ENCODE data around the gene GDNF.

GDNF gene

GRCh38 chr5:37846786-37847310 is 7.0 kb upstream of the GDNF start:
- DNase-seq, result peak; percentile 38

- DNase-seq, result no peak
These were observed 4.2 kb upstream of the GDNF start for GRCh38 chr5:37844009-37844408.

- DNase-seq, result peak; percentile 68
These were observed 2.2 kb upstream of the GDNF start for GRCh38 chr5:37842048-37842447.

- no peak for DNase-seq
These were observed 1.4 kb upstream of the GDNF start for GRCh38 chr5:37841203-37841602.

- peak; percentile 71 for DNase-seq
These were observed 503 bp upstream of the GDNF start for GRCh38 chr5:37840053-37841034.

GRCh38 chr5:37838933-37839341 is 904 bp downstream of the GDNF start:
- DNase-seq, result no peak

- no peak for DNase-seq
These were observed 1.5 kb downstream of the GDNF start for GRCh38 chr5:37838152-37838932.

- DNase-seq, result no peak
These were observed 2.3 kb downstream of the GDNF start for GRCh38 chr5:37837414-37838032.

- DNase-seq, result no peak
These were observed 3.0 kb downstream of the GDNF start for GRCh38 chr5:37836592-37837413.

GRCh38 chr5:37836235-37836591 is 3.6 kb downstream of the GDNF start:
- no peak for DNase-seq

- no peak for DNase-seq
These were observed 4.4 kb downstream of the GDNF start for GRCh38 chr5:37835380-37835973.

GRCh38 chr5:37834542-37835379 is 5.1 kb downstream of the GDNF start:
- no peak for DNase-seq

- no peak for DNase-seq
These were observed 5.9 kb downstream of the GDNF start for GRCh38 chr5:37833990-37834389.

- DNase-seq, result no peak
These were observed 7.9 kb downstream of the GDNF start for GRCh38 chr5:37831821-37832534.

- no peak for DNase-seq
These were observed 9.5 kb downstream of the GDNF start for GRCh38 chr5:37830348-37830747.

- DNase-seq, result peak; percentile 100
These were observed 14.4 kb downstream of the GDNF start for GRCh38 chr5:37825334-37825915.

GRCh38 chr5:37823433-37824152 is 16.2 kb downstream of the GDNF start:
- DNase-seq, result no peak

- peak; percentile 39 for DNase-seq
These were observed 23.0 kb downstream of the GDNF start for GRCh38 chr5:37816883-37817282.

- DNase-seq, result no peak
These were observed 23.5 kb downstream of the GDNF start for GRCh38 chr5:37816331-37816730.

Data from NCI-H2171 treated with DMSO at 0.1 percent for 48 hours (cell line).